Endometrium (tissue), 2 donors: ENCODE data around the gene TMEM132E.

ENCODE experiments used
- FAIRE-seq: peaks from 2 replicates; lab custom pipeline; 2012; peaks lifted over from hg19 to GRCh38; lab: Jason Lieb, UNC
- donor health status: control.
- donor health status: control.

TMEM132E gene

DNA sequence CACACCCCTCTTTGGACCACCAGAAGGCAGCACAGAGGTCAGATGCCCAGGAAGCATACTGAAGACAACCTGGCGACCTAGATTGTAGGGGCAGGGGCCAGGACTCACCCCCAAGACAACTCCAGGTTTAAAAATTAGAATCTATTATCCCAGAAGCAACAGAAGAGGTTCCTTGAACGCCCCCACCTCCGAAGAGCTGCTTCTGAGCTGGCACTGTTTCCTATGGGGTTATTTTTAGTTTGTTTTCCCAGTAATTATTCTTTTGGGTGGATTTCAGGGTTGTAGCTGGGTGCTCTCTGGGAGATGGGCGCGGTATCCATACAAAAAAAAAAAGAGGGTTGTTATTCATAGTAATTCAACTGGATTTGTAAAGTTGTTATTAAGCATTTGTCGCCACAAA is 10.4 kb upstream of the TMEM132E start:
- FAIRE-seq = no peak

DNA sequence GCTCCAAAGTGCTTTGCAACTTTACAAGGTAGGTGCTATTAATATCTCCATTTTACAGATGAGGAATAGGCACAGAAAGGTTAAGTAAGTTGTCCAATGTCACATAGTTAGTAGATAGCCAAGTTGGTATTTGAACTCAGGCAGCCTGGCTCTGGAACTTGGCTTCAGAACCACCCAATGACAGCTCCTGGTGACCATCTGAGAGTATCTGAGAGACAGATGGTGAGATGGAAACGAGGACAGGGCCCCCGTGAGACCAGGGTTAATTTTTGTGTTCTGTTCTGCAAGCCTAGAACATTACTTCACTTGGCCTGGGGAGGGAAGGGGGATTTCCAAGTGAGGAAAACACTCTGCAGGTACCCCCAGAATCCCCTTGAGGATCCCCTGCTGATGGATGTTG is 9.8 kb upstream of the TMEM132E start:
- FAIRE-seq = no peak

DNA sequence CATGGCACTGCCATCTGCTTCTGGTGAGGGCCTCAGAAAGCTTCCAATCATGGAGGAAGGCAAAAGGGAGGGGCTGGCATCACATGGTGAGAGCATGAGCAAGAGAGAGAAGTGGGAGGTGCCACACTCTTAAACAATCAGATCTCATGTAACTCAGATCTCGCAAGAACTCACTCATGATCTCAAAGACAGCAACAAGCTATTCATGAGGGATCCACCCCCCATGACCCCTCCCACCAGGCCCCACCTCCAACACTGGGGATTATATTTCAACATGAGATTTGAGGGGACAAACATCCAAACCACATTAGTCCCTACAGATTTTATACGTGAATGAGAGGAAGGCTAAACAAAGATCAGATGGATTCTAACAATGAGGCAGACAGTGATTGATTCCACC is 8.9 kb upstream of the TMEM132E start:
- no peak for FAIRE-seq

DNA sequence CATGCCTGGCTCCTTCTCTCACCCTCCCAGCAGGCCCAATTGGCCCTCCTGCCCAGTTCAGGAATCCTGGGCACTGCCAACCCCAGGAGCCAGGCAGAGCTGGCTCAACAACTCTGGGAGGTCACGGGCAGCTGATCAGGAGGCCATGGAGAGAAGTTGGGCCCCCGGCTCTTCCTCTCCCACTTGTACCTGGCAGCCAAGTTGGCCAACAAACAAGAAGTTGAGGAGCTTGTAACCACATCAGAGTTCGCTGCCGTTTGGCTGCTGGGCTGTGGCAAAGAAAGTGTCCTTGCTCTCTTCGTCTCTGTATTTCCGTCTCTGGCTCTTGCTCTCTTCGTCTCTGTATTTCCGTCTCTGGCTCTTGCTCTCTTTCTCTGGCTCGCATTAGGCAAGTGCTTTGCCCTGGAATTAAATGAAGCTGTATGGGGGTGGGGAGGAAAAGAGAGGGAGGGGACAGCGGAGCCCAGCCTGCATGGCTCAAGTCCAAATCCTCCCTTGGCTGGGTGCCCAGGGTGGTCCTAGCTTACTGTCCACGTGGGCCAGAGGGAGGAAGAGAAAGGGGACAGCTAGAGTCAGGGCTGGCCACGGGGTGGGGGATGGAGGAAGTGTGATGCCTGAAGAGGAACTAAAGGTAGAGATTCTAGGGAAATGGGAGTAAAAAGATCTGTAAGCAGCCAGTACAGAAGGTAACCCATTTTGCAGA is 7.8 kb upstream of the TMEM132E start:
- no peak for FAIRE-seq

DNA sequence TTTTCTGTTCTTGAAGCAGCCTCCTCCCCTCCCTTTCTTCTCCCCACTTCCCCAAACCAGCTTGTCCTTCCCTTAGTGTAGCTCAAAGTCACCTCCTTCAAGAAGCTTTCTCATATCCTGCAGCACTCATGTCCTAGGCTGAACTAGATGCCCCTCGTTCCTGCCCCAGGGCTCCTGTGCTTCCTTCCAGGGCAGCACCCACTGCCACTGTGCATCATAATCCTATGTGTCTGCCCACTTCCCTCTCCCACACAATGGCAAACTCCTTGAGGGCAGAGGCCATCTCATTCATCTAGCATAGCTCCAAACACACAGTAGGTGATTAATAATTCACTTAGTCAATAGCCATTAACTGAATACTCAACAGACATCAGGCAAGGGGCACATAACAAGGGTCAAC is 6.9 kb upstream of the TMEM132E start:
- FAIRE-seq = no peak

DNA sequence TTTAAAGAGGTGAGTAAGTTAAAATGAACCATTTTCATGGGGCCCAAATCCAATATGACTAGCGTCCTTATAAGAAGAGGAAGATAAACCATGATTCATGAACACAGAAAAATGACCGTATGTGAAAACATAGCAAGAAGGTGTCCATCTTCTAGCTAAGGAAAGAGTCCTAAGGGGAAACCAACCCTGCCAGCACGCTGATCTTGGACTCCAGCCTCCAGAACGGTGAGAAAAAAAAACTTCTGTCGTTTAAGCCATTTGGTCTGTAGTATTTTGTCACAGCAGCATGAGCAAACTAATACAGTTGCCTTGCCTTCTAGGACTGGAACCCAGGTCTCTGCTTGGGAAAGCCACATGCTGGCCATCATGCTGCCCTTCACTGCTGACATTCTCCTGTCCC is 4.2 kb upstream of the TMEM132E start:
- no peak for FAIRE-seq

GRCh38 chr17:34578016-34578415 is 1.4 kb upstream of the TMEM132E start:
- no peak for FAIRE-seq

GRCh38 chr17:34578656-34579016 is 746 bp upstream of the TMEM132E start:
- FAIRE-seq = no peak

DNA sequence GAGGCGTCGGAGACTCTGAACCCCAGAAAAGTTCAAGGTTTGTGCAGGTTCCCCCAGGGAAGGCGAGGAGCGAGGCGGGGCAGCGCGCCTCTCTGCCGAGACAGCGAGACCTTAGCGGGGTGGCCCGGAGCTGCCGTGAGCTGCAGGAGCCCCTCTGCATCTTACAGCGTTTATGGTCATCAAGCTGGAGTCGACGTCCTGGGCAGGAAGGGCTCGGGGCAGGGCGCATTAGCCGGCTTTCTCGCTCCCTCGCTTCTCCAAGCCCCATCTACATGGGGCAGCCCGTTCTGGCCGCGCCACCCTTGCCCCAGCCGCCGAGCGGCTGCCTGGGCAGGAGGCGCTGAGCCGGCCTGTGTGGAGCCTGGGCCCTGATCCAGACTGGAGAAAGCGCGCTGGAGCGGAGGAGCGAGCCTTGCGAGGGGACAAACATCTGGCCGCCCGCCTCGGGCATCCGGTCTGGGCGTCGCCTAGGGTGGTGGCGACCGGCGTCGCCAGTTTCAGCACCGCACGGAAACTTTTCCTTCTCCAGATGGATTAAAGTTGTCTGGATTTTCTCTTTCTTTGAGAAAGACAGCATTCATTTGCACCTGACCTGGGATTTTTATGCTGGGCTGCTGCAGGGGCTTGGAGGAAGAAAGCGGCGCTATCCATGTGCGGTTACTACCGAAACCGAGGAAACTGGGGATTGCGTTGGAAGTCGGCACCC is 750 bp downstream of the TMEM132E start:
- FAIRE-seq = no peak

GRCh38 chr17:34580685-34581445 is 1.5 kb downstream of the TMEM132E start:
- FAIRE-seq = no peak

GRCh38 chr17:34581446-34582184 is 2.2 kb downstream of the TMEM132E start:
- no peak for FAIRE-seq

DNA sequence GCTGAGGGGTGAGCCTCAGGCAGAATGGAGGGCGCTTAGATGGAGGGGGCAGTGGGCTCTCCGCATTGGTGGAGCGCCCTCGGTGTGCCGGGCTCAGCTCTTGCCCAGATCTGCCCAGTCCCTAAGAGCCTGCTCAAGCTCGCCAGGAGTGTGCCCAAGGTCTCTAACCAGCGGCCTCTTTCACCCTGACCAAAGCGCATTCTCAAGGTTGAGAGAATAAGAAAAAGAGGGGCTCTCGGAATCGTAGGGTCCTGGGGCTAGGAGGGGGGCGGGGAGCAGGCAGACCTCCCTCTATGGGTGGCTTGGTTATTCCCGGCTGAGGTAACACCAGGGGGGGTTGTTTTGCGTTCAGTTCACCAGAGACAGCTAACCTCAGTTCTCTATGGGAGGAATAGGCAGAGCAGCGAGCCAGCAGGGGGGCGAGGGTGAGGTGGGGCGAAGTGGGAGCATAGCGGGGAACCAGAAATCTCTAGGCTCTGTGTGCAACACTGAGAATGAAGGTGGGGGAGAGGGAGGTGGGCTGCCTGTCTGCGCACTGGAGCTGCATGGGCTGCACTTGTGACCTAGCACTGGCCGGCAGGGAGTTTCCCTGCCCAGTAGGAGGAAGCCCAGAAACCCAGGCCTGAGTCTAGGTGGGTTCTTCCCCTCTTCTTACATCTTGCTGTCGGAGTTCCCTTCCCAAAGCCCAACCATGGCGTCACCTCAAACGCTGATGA is 3.0 kb downstream of the TMEM132E start:
- FAIRE-seq = no peak

DNA sequence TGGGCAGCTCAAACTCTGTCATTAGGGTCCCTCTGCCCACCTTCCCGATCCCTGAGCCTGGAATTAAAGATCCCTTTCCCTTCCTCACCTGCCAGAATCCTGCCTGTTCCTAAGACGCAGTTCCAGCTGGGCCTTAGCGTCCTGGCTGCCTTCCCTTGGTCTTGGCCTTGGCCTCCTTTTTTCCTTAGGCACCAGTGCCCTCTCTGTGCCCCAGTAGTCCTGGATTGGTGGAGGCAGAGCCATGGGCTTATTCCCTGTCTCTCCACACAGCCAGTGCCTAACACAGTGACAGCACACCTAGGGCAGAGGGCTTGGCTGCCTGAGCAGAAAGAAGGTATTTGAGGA is 3.5 kb downstream of the TMEM132E start:
- no peak for FAIRE-seq

DNA sequence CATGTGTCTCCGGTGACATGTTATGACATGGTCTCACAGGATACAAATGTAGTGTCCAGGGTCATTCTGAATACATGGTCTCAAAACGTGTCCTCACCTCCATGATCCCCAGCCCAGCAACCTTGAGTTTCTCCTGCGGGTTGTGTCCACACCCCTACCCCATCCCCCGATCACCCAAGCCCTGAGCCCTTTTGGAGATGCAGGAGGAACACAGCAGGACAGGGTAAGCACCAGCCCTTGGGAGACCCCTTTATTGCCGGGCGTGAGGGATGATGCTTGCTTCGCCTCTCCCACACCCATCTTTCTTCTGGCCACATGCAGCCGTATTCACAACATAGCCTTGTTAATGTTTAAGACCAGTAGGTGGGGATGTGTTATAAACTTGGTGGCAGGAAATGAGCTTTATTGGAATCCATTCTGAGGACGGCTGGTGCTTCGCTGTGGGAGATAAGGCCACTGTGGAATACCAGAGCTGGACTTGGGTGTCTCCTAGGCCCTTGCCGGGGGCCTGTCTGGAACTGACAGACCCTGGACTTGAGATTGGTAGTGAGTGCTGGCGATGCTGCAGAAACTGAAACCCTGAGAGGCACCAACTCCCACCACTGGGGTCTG is 5.5 kb downstream of the TMEM132E start:
- no peak for FAIRE-seq

- no peak for FAIRE-seq
Measured at GRCh38 chr17:34586346-34586846, 7.0 kb downstream of the TMEM132E start.

GRCh38 chr17:34588266-34588665 is 8.9 kb downstream of the TMEM132E start:
- no peak for FAIRE-seq

DNA sequence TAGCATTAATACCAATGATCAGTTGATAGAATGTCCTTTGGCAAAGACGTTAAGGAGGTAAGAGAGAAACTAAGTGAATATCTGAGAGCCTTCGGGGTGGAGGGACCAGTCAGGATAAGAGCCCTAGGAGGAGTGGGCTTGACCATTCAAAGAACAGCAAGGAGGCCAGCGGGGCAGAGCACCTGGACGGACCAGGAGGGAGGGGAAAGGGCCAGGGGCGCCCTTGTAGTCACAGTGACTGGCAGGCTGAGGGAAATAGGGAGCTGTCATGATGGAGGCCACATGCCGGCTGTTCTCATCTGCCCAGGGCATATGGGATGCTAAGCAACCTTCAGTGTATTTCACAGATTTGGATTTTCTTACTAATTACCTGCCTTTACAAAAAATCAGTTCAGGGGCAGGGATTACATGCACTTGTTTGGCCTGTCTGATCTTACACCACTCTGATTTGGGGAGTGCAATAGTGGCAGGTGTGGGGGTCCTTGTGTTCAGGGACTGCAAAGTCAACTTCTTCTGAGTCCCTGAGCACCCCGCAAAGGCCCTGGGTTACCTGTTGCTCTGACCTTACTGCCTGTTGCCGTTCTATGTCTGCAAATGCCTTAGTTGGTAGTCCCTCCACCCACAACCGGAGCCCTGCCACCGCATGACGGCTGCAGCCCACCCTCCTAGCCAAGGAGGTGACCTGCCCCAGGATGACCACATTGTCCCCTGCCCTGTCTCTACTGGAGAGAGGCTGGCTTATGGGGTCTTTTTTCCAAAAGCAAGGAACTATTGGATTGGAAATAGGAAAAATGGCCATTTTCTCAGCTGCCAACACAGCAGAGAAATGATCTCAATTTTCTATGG is 10.0 kb downstream of the TMEM132E start:
- FAIRE-seq = no peak

DNA sequence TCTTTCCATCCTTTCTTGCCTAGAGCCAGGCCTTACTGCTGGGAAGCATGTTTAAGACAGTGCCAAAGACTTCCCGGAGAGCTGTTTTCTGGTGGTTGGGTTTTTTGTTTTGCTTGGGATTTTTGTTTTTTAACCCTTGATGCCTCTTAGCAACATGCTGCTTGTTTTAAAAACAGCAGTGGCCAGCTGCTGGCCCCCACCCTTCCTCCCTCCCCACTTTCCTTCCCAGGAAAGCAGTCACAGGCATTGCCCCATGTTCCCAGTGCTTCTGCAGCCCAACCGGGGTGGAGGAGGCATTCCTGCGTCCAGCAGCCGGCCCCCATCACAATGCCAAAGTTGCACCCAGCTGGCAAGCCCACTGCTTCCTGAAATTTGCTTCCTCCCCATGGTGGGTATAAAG is 12.6 kb downstream of the TMEM132E start:
- FAIRE-seq = no peak

DNA sequence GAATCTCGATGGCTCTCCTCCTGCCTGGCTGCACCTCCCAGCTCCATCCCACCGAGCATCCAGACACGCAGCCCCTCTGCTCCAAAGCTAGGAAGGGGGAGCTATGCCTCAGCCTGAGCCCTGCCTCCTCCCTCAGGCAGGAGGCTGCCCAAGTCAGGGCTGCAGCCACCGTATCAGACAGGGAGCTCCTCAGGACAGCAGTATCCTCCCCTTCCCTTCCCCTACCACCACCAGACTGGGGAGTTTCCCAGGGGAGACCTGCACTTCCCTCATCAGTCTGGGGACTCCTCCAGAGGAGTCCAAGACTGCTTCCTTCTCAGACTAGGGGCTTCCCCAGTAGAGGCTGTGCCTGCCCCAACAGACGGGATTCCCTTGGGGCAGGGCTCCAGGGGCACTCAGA is 17.5 kb downstream of the TMEM132E start:
- no peak for FAIRE-seq

GRCh38 chr17:34598161-34598776 is 18.9 kb downstream of the TMEM132E start:
- FAIRE-seq = no peak
